DMS79 (cell line): ENCODE results near the gene DOCK8.
"Not testable (repeated sequence)": the region's sequence is repeated elsewhere in the genome, so short reads cannot be mapped to it uniquely, and the experiment has no call there.

Source experiments
- DNase-seq: peaks from one replicate; lab custom pipeline; 2025; lab: John Stamatoyannopoulos, UW

The DOCK8 gene

DNA sequence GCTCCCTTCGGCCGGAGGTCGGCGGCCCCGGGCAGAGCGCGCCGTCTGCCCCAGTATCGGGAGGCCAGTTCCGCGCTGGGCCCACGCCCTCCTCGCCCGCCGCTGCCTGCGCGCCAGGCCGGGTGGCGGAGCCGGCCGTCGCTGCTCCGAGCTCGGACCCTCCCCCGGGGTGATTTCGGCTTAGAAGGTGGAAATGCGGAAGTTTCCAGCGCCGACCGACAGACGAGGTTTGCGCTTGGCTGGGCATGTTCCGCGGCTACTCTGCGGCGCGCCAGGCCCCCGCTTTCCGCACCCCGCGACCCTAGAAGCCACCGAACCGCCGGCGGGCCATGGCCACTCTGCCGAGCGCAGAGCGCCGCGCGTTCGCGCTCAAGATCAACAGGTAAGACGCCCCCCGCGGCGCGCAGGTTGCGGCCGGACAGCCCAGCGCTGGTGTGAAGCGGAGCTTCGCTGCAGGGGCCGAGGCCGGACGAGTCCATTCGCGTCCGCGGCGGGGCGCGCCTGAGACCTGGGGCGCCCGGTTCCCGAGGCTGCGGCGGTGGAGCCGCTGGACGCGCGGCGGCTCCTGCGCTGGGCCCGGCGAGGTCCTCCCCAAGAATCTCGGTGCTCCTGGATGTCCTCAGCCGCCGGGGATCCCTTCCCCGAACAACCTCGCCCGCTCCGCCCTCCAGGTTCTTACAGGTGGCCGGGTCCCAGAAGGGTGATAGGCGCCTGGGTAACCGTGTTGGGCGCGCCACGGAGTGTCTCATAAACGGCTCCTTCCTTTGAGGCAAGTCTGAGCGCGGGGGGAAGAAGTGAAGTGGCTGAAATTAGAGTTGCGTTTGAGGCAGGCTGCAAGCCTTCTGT lies at the start of gene DOCK8:
Gene DOCK8, plus strand, starts transcription at position 218 of the 846 bp plus-strand sequence. Its CDS starts 112 bp downstream, at position 330.
- no peak for DNase-seq

DNA sequence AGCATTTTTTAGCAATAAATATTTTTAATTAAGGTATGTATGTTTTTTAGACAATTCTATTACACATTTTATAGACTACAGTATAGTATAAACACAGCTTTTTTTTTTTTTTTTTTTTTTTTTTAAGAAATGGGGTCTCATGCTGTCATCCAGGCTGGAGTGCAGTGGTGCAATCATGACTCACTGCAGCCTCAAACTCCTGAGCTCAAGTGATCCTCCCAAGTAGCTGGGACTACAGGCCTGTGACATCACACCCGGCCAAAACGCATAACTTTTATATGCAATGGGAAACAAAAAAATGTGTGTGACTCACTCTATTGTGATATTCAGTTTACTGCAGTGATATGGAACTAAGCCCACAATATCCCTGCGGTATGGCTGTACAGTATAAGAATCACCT lies 44.9 kb upstream of the DOCK8 start:
- DNase-seq: not testable (repeated sequence)

DNA sequence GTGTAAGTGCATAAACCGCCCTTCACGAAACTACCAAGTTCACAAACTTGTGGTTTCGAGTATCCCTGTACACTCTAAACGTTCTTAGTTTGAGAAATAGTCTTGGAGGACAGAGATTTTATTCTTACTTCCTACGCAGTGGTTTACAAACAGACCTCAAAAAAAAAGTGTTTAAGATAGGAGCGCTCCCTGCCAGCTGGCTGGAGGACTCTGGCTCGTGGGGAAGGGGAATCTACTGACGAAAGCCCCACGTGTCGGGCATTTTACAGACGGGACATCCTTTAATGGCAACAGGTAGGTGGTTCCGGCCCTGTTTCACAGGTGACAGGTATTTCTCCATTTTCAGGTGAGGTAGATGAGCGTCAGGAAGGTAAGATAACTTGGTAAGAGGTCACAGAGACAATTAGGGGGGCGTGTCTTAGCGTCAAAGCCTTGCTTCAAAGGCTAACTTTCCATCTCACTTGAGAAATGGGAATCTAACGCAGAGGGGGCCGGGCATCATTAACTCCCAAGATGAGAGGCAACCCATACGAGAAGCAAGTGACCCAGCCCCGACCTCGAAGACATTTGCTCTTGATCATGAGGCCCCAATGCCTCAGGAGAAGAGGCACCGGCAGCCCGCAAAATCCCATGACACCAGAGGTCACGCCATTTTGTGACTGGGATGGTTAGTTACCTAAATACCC lies 36.4 kb upstream of the DOCK8 start:
- DNase-seq: not testable (repeated sequence)

DNA sequence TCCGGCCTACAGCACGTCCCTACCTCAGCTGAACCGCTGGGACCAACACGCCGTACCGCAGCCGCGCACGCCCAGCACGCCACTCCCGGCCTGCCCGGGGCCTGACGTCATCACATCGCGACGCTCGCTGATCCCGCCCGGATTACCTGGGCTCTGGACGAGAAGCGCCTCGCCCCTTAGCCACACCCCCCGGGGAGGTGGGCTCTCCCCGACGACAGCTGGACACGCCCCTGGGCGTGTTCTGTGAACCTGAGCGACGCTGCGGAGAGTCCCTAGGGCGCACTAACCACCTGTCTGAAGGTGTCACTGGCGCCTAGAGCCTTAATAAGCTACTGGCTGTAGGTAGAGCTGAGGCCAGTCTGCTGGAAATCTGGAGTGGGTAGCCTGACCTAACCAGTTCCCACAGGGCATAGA lies 35.7 kb upstream of the DOCK8 start, which contains the start of gene ZNG1A:
Gene ZNG1A, minus strand, starts transcription at position 87 of the 414 bp plus-strand sequence. CDS start 87 bp downstream, outside the sequence.
- DNase-seq: not testable (repeated sequence)

DNA sequence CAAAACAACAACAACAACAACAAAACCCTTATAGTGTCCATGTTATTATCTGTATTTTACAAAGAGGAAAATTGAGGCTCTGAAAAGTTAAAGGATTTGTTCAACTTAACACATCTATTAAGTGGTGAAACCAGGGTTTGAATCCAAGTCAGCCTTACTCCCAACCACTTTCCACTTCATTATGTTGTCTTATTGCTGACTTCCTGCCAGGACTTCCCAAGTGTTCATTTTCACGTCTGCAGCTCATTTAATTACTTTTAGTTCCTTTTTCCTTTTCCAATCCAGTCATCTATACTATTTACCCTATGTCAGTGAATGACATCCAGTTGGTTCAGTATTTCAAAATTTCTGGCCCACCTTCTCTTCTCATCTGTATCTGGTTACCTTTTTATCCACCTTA lies 15.1 kb upstream of the DOCK8 start:
- not testable (repeated sequence) for DNase-seq

DNA sequence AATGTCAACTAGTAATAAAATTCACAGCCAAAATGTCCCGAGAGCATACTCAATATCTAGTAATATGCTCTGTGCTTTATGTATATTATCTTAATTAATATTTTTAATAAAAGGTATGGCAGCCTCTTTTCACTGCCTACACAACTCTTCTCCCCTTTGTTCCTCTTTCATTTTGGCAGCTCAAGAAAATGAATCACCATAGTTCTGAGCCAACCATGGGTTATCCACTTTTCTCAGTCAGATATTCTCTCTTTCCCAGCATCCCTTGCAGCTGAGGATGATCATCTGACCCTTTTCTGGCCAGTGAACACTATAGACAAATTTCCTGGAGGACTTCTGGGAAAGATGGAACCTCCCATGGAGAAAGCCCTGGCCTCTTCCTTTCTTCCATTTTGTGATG lies 8.2 kb upstream of the DOCK8 start:
- DNase-seq: no peak

DNA sequence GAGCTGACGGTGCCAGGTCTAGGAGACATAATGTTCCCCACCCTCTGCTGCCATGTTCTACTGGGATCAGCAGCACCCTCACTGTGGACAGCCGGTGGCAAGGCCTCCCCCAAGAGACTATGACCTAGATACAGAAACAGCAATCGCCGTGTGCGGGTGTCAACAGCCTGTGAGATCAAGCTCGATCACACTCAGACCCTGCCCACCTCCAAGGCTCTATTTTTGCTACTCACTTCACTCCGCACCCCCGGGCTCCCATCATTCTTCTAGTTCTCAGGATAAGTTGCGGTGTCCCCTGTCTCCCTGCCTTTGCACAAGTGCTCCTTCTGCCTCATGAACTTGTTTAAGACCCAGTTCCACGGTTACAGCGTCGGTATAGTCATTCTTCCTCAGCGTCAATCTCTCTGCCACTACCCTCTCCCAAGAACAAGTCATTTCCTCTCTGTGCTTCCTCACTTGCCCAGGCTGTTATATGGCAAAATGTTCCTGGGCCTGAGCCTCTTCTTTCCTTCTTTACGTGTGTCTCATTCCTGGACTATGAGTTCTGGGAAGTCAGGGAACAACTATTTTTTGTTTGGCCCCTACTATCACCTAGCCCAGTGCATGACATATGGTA lies 5.4 kb upstream of the DOCK8 start:
- DNase-seq: no peak

DNA sequence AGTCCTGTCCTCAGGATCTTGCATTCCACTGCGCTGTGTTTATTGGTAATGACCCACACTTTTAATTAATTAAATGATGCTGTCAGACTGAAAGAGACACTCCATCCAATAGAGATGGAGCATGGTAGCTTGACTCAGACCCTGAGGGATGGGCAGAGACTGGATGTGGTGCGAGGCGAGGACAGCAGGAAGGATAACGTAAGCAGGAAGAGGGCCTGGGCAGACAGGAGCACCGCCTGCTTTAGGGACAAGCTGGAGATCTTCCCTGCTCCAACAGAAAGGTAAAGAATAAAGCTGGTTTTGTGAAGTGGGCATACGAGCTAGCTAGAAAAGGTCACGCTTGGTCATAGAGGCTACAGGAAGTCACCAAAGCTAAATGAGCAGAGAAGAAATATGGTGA lies 3.6 kb upstream of the DOCK8 start:
- no peak for DNase-seq

DNA sequence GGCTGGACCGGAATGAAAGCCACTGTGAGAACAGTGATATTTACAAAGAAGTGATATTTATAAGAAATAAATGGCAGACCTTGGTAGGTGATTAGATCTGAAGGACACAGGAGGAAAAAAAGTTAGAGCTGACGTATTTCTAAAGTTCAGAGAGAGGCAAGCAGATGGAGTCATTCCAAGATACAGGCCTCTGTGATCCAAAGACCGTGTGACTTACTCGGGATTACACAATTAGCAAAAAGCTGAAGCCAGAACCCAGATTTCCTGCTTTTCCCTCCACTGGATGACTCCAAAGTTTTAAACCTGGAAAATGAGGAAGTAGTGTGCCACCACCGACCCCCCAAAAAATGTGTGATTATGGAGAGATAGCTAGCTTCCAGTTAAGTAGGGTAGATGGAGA lies 3.1 kb upstream of the DOCK8 start:
- DNase-seq: no peak

DNA sequence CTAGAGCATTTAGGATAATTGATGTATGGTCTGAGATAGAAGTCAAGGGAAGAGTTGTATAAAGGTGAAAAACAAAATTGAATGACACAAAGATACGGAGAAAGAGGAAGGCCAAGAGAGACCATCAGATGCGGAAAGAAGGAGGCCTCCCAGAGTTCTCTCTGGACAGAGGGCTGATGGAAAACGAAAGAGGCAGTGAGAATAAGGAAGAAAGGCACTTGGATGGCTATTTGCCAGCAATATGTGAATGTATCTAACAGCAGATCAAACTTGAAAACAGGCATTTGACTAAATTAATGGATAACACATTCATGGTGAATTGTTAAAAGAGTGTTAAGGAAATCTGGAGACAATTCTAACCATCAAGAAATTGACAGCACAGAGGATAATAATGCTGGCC lies 2.4 kb upstream of the DOCK8 start:
- no peak for DNase-seq

DNA sequence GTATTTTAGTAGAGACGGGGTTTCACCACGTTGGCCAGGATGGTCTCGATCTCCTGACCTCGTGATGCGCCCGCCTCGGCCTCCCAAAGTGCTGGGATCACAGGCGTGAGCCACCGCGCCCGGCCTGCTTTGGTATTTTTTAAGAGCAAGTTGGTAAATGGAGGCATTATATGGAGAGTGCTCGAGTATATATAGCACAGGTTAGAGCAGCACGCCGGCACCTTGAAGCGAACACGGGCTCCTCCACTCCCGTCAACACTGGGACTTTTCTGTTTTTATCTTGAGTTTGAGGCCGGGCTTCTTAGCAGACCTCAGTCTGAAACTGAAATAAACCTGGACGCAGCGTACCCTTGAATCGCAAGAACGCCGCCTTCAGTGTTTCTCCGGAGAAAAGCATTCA lies 764 bp upstream of the DOCK8 start:
- DNase-seq: not testable (repeated sequence)

DNA sequence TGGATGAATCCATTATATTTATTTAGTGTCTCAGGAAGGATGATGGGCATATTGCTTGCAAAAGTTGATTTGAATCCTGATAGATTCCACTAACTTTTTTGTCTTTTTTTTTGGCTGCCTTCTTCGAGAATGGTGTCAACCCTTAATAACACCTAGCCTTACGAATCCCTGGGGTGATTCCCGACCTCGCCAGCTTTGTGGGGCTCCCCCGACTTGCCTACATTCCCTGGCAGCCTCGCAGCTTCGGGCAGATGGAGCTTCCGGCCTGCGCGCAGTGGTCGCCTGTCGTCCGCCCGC lies 366 bp upstream of the DOCK8 start:
- DNase-seq: no peak

DNA sequence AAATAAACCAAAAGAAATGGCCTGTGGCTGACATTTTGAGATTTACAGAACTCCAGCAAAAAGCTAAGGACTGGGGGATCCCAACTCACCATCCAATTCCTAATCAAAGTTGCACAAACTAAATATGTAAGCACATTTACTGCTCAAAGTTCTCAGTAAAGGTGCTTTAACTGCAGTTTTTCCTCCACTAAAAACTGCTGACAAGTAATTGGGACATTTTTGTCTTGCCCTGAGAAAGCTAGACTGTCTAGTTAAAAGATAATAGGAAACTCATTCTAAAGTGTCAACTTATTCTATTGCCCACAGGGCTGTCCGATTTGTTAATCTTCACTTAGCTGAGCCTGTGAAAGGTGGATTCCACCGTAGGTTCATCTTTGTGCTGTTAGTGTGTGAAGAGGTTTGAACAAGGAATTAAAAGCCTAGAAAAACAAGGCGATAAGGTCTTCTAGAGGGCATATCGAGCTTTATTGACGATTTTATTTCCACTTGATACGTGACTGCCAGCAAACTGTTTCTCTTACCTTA lies 1.0 kb downstream of the DOCK8 start:
- DNase-seq: no peak

DNA sequence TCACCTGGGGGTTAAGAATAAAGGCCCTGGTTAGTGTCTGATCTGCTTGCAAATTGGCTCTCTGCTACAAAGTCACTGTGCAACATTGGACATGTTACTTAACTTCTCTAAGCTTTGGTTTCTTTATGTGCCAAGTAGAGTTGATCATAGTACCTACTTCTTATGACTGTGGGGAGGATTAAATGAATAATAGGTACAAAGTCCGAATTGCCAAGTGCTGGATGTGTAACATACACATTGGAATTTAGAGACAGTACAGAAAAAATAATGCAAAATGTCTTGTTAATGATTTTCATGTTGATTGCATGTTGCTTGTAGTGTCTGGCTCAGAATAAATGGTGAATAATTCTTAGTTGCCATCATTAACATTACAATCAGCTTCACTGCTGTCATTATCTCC lies 2.2 kb downstream of the DOCK8 start:
- no peak for DNase-seq

DNA sequence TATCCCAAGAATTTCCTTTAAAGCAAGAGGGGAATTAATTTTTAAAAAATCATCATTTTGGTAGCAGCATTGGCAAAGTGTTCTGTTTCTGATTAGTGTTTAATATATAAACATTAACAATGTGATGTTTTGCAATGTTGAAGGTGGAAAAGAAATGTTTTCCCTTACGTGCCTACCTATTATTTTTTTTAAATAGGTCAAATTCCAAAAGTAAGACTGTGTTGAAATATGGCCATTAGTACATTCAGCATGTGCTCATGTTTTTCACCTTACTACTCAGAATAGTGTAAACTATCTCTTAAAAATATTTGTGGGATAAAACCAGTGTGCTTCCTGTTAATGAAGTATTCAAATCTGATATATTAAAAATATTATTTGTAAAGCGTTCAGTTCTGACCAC lies 3.3 kb downstream of the DOCK8 start:
- DNase-seq: no peak

DNA sequence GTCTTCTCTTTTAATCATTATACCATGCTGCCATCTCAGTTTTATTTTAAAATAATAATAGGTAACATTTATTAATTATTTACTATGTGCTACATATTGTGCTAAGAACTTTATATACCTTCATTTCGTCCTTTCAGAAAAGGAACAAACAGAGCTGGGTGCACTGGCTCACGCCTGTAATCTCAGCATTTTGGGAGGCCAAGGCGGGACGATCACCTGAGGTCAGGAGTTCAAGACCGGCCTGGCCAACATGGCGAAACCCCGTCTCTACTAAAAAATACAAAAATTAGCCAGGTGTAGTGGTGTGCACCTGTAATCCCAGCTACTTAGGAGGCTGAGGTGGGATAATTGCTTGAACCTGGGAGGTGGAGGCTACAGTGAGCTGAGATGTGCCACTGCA lies 4.4 kb downstream of the DOCK8 start:
- DNase-seq: not testable (repeated sequence)

DNA sequence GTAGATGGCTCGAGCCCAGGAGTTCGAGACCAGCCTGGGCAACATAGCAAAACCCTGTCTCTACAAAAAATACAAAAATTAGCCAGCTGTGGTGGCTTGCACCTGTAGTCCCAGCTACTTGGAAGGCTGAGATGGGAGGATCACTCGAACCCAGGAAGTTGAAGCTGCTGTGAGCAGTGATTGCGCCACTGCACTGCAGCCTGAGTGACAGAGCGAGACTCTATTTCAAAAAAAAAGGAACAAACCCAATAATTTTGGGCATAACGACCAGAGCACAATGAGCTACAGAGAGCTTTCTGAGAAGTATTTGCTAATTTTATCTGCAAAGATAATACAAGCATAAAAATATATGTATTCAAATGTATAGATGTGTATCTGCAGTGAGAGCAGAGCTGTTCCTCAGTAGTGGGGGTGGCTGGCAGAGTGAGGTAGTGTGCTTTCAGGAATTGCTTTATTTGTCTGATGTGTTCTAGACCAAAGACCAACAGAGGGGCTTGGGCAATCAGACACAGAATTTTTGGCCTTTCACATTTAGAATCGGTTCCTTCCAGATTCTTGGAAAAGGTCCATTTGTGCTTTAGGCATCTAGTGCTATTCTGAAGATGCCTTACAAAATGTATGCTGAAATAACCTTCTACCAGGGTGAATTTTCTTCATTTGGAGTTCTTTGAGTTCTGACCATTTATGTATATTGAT lies 5.2 kb downstream of the DOCK8 start:
- no peak for DNase-seq

DNA sequence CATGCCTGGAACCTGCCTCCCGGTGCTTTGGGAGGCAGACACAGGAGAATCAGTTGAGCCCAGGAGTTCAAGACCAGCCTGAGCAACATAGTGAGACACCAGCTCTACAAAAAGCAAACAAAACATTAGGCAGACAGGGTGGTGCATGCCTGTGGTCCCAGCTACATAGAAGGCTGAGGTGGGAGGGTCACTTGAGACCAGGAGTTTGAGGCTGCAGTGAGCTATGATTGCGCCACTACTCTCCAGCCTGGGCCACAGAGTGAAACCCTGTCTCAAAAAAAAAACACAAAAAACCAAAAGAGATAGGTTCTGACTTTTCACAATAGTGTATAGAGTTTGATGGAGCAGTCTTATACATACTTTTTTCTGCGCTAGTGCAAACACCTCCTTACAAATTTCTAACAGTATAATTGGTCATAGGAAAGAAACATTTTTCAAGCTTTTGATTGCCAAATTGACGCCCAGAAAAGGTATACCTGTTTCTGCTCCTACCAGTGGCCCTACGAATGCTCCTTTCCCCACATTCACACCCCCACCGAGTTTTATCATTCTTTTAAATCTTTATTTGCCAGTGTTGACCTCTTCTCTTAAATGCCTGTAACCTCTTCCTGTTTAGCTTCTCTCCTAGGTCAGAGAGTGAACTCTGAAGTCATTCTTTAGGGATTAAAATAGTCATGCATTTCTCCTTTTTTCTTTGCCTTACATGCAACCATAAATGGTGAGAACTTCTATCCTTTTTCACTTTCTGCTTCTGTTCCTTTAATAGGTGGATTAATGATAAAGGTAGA lies 7.5 kb downstream of the DOCK8 start:
- no peak for DNase-seq

DNA sequence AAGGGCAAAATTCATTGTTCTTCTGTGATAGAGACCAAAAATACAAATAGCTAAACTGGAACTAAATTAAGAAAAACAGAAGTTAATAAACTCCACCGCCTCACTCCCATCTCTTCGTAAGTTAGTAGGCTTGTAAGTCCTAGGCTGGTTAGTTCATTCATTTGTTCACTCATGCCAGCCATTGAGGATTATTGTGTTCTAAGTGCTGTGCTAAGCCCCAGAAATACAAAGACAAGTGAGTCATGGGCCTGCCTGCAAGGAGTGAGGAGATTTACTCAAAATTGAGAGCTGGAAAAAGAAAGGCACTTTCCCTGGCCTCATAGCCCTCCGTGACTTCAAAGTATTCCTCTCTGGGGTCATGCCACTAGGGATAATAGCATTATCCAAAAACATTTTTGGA lies 8.5 kb downstream of the DOCK8 start:
- DNase-seq: no peak

DNA sequence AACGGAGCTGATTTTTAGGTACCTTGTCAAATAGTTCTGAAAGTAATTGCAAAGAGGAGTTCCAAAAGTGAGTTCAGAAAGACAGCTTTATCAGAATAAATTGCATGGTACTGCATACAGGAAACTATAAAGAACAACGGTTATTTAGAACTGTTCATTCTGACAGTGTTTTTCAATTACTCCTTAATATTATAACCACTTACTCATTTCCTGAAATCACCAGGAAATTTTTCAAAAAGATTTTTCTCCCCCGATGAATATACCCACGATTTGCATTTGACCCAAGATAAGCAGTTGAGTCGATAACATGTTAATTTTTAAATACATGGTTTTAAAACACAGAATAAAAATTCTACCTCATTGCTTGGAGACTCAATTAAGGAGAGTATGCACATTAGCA lies 9.4 kb downstream of the DOCK8 start:
- DNase-seq: no peak
